SK-MEL-5 (cell line): Measurements from ENCODE around the gene SYAP1. TPM values are rescaled to one million over a fixed set of nuclear protein-coding genes. Genes with fewer than 3 reads are reported as not detected.
A peak's percentile ranks its signal among the peaks of the same experiment; 100 is the strongest.

Experiments used
- DNase-seq: peaks from one replicate; pipeline ENCODE4 v3.0.0-alpha.2; 2016; ENCODE audit warnings: low read depth, low spot score
- in situ Hi-C: cut with HindIII; loops from 2 replicates; pipeline ENCODE4 v1.10.0; 2016; ENCODE audit warnings: low sequenced_read_pairs, high pct_unique_total_duplicates, low pct_unique_long_range_greater_than_20kb
- polyA plus RNA-seq, 2 experiments: library from polyadenylated mRNA; depleted of rRNA; stranded (reverse); fragments of >200 nt; gene quantifications; 2 replicates each; pipeline ENCODE4 v1.2.3, GENCODE V29; 2015
- total RNA-seq: library from RNA; depleted of rRNA; stranded (reverse); fragments of >200 nt; shearing (Covaris generic); gene quantifications from 2 replicates; pipeline ENCODE4 v1.2.3, GENCODE V29; 2014; rRNA removed

Gene SYAP1, protein sequence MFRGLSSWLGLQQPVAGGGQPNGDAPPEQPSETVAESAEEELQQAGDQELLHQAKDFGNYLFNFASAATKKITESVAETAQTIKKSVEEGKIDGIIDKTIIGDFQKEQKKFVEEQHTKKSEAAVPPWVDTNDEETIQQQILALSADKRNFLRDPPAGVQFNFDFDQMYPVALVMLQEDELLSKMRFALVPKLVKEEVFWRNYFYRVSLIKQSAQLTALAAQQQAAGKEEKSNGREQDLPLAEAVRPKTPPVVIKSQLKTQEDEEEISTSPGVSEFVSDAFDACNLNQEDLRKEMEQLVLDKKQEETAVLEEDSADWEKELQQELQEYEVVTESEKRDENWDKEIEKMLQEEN
- 33.7 and 35.0 TPM in 2 replicates for total RNA-seq
- 19.2 and 21.7 TPM in 2 replicates for polyA plus RNA-seq (2015; cell fraction: cytosol; rRNA removed)
- 7.4 and 15.7 TPM in 2 replicates for polyA plus RNA-seq (2015; cell fraction: nucleus; rRNA removed)

DNA sequence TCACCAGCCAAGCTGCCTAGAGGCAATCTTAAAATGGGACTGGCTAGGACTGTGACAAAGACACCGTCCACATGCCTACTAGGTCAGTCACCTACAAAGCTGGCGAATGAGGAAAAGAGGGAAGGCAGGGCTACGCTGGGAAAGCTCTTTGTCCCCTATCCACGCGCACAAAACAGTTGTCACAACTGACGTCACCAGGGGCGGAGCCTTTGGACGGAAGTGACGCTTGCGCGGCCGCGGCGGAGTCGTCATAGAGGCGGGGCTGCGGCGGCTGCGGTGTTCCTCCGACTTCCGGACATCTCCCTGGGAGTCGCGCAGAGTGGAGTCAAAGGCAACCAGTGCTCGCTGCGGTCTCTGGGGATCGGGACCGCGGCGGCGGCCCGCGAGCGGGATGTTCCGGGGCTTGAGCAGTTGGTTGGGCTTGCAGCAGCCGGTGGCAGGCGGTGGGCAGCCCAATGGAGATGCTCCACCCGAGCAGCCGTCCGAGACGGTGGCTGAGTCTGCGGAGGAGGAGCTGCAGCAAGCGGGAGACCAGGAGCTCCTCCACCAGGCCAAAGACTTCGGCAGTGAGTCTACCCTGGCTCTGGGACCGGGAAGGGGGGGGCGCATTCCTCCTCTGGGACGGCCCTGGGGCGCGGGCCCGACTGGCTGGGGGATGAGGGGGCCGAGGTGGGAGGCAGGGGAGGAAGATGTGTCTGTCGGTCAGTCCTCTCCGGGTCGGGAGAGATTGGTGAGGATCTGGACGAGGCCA is at the start of gene SYAP1:
TSS of gene SYAP1 (plus strand) at position 279 of the 751 bp plus-strand sequence. CDS start at position 392, 113 bp downstream.
- in situ Hi-C loops, result no loop called here
- peak; percentile 94 for DNase-seq

- DNase-seq, result peak; percentile 60
- in situ Hi-C loops, result no loop called here
Measured at GRCh38 chrX:16671005-16671404, 48.4 kb upstream of the SYAP1 start.

DNA sequence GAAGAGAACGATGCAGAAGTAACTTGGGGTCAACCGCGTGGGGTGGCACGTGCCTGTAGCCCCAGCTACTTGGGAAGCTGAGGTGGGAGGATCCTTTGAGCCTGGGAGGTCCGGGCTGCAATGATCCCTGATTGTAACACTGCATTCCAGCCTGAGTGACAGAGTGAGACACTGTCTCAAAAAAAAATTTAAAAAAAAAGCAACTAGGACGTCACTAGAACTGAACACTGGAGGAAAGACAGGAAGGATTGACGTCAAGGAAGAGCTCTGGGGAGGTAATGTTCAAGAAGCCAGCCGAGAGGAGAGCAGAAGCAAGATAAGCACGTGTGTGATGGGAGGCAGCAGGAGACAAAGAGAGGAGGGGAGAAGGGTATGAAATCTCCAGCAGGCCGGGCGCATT is 40.7 kb upstream of the SYAP1 start:
- peak; percentile 42 for DNase-seq
- in situ Hi-C loops, result no loop called here

- in situ Hi-C loops, result no loop called here
- DNase-seq, result no peak
Measured at GRCh38 chrX:16683007-16683664, 36.3 kb upstream of the SYAP1 start.

DNA sequence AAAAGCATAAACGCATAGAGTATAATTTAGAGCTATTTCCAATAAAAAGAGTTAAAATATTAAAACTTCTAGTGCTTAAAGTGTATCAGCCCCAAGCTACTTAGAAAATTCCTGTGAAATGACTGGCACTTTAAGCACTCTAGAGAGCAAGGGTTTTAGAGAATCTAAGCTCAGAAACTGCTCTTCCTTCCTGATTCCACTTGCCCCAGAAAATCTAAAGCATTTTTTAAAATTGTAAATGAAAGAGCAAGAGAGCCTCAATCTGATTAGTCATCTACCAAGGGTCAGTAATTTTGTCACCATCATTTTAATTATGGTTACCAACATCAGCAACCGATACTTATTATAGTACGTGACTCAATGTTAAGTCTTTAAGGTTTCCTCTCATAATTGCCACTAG is 31.9 kb upstream of the SYAP1 start:
- no peak for DNase-seq
- in situ Hi-C loops, result no loop called here

DNA sequence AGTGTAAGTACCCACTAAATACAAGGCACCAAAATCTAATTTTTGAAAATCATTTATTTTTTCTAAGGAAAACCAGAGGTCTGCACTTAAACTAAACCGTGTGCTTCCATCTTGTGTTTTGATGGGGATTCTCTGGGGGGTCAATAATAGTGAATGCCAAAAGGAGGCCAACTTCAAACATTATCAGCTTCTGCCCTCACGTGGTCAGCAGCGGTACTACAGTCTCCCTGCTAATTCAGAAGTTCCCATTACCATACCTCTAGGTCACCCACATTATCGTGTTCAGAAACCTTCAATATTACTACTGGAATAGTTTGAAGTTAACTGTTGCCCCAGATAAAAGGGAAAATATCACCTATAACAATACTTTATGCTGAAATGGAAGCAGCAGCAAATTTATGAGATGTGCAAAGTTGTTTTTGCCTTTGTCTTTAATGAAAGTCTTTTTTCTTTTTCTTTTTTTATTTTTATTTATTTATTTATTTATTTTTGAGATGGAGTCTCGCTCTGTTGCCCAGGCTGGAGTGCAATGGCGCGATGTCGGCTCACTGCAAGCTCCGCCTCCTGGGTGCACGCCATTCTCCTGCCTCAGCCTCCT is 24.2 kb upstream of the SYAP1 start:
- in situ Hi-C loops, result no loop called here
- peak; percentile 59 for DNase-seq

DNA sequence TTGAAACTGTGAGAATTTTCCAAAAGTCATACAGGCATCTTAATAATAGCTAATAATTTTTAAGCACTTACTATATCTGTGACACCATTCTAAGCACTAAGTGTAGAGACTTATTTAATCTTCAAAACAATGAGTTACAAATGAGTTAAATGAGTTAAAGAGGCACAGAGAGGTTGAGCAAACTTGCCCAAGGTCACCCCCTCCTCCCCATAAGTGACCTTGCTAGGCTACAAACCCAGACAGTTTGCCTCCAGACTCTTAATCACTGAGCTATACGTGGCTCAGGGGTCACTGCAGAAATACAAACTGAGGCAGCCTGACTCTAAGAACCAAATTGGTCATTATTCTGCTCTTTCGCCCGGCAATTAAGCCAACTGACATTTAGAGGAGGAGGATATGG is 22.5 kb upstream of the SYAP1 start:
- no peak for DNase-seq
- in situ Hi-C loops, result no loop called here

GRCh38 chrX:16699389-16699788 is 20.0 kb upstream of the SYAP1 start:
- in situ Hi-C loops, result no loop called here
- DNase-seq, result no peak

- DNase-seq, result peak; percentile 25
- in situ Hi-C loops, result no loop called here
Measured at GRCh38 chrX:16700734-16701133, 18.7 kb upstream of the SYAP1 start.

GRCh38 chrX:16702700-16703599 is 16.5 kb upstream of the SYAP1 start:
- no peak for DNase-seq
- in situ Hi-C loops, result no loop called here

DNA sequence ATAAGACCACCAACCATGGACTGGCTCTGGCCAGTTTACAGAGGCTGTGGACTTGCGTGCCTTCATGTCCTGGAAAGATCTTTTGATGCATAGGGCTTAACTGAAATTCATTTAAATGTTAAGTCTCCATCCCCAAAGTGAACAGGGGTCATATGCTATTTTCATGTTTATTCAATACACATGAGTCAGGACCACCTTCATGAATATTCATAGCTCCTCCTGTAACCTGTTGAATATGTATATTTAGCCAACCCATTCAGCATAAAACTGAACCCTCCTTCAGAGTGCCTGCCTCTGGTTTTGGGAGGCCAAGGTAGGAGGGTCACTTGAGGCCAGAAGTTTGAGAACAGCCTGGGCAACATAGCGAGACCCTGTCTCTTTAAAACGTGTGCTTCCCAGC is 14.0 kb upstream of the SYAP1 start:
- in situ Hi-C loops, result no loop called here
- no peak for DNase-seq

DNA sequence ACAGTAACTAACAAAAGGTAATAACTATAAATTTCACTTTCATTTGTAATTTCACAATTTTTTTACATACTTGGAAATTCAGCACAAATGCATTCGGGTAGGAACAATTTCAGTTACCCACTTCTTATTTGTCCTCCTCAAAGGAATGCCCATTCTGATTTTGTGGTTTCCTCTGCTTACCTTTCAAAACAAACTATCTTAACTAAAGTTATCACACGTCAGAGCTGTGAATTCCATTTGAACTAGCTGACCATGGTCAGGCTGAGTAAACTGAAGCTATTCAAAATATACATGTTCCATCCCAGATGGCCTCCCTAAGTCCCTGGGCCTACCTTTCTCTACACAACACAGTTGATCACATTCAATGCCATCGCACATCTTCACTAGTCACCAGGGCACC is 11.4 kb upstream of the SYAP1 start:
- in situ Hi-C loops, result no loop called here
- DNase-seq, result no peak

- DNase-seq, result no peak
- in situ Hi-C loops, result no loop called here
Measured at GRCh38 chrX:16711219-16711811, 8.1 kb upstream of the SYAP1 start.

- in situ Hi-C loops, result no loop called here
- DNase-seq, result no peak
Measured at GRCh38 chrX:16711893-16712547, 7.4 kb upstream of the SYAP1 start.

GRCh38 chrX:16712548-16713155 is 6.8 kb upstream of the SYAP1 start, which contains the start of gene CTPS2:
TSS of gene CTPS2 (minus strand) at chrX:16712669. CDS start at chrX:16702902, 9,767 bp downstream.
- in situ Hi-C loops, result no loop called here
- DNase-seq, result peak; percentile 11

GRCh38 chrX:16714504-16714903 is 4.9 kb upstream of the SYAP1 start:
- in situ Hi-C loops, result no loop called here
- DNase-seq, result no peak
